Measurements from ENCODE around the gene PHF3. TPM values are rescaled to one million over a fixed set of nuclear protein-coding genes. Genes with fewer than 3 reads are reported as not detected.

Gene PHF3
- total RNA-seq, 1 experiment from 2014 or later = 21.8 TPM

DNA sequence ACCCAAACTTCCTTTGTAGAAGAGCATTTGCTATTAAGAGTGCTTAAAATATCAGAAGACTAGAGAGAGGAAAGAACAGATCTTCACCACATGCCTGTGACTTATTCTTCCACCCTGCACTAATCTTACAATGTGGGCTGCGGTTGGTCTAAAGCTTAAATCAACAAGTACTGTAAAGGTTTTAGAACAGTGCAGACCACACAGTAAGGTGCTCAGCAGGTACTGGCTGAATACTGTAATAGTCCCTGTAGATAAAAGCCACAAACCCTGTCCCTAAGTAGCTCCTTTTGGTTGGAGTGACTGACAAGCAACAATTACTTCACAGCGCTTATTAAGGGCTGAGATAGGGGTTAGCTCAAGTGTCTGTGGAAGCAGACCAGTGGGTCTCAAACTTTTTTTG, 972 bp upstream of the PHF3 start:
- ChIA-PET CTCF (interaction anchor here (1.0 kb wide), 1 partner anchor 287 kb away, joined by 3 read pairs; no protein-coding TSS in a partner anchor), POLR2A (ENCODE audit: unreplicated experiment) (no interaction called here)
- no peak overlapping the region for H3K27ac ChIP-seq (ENCODE audit: low read length)
- H3K9ac ChIP-seq (ENCODE audit: low read length) = no peak overlapping the region
- DNase-seq (no peak), ATAC-seq (no peak)
- H3F3A ChIP-seq (ENCODE audit: low read length, unreplicated experiment) = no peaks in the 10 kb centered on the region
- H3K27me3 ChIP-seq (ENCODE audit: low read length) = no peaks in the 10 kb centered on the region
- no peaks in the 10 kb centered on the region for H3K9me3 ChIP-seq (ENCODE audit: low read length)
- no peak overlapping the region for H3K4me3 ChIP-seq (ENCODE audit: low read length)
- H2AFZ ChIP-seq (ENCODE audit: low read length) = no peak overlapping the region
- BruUV-seq (replicated peaks) = no TSS peak
- H3K9me2 ChIP-seq (replicated peaks; ENCODE audit: low read length) = no peaks in the 10 kb centered on the region
- H3K79me2 ChIP-seq (ENCODE audit: low read length) = peaks cover 38% of the 10 kb centered on the region
- H3K4me2 ChIP-seq (ENCODE audit: low read length) = no peak overlapping the region
- intact Hi-C loops (cut with micrococcal nuclease) = loop anchor here (5.0 kb wide), 1 partner anchor 62 kb away; the partner anchor contains the start of genes LOC128125822 and PTP4A1
- TF ChIP-seq EZH2 (IDR thresholded peaks at IDR 0.05; ENCODE audit: low read length, unreplicated experiment) = no peak
- no peak for TF ChIP-seq EZH2phosphoT487 (IDR thresholded peaks at IDR 0.05; ENCODE audit: borderline replicate concordance, low read length)
- no peak for TF ChIP-seq CTCF (conservative IDR thresholded peaks at IDR 0.05; ENCODE audit: low read depth, low read length)
- peaks cover 8% of the 10 kb centered on the region; the same call in 1 of the 2 replicates for H3K4me1 ChIP-seq (ENCODE audit: insufficient read depth, low read length)
- no peaks in the 10 kb centered on the region for H3K36me3 ChIP-seq (ENCODE audit: low read depth, low read length)
- peaks cover 26% of the 10 kb centered on the region for H4K20me1 ChIP-seq (ENCODE audit: low read length)

- intact Hi-C loops (cut with micrococcal nuclease) = loop anchor here (5.0 kb wide), 1 partner anchor 63 kb away; the partner anchor contains the start of genes LOC128125822 and PTP4A1
- peaks cover 14% of the 10 kb centered on the region for H3K4me1 ChIP-seq (ENCODE audit: insufficient read depth, low read length)
- TF ChIP-seq CTCF (conservative IDR thresholded peaks at IDR 0.05; ENCODE audit: low read depth, low read length) = no peak
- no peak for TF ChIP-seq EZH2 (IDR thresholded peaks at IDR 0.05; ENCODE audit: low read length, unreplicated experiment)
- no peak for TF ChIP-seq EZH2phosphoT487 (IDR thresholded peaks at IDR 0.05; ENCODE audit: borderline replicate concordance, low read length)
- peaks cover 43% of the 10 kb centered on the region for H3K79me2 ChIP-seq (ENCODE audit: low read length)
- peak overlapping the region; percentile 94 for H3K4me2 ChIP-seq (ENCODE audit: low read length)
- no peak for DNase-seq
- no peaks in the 10 kb centered on the region for H3K9me2 ChIP-seq (replicated peaks; ENCODE audit: low read length)
- CTCF ChIA-PET = no interaction called here
- H2AFZ ChIP-seq (ENCODE audit: low read length) = peak overlapping the region; percentile 86
- TSS peak; percentile 58 for BruUV-seq (replicated peaks)
- peaks cover 31% of the 10 kb centered on the region for H4K20me1 ChIP-seq (ENCODE audit: low read length)
- H3K27ac ChIP-seq (ENCODE audit: low read length) = no peak overlapping the region
- ATAC-seq = no peak
- no peaks in the 10 kb centered on the region for H3K36me3 ChIP-seq (ENCODE audit: low read depth, low read length)
- peak overlapping the region; percentile 91 for H3K9ac ChIP-seq (ENCODE audit: low read length)
- POLR2A ChIA-PET (ENCODE audit: unreplicated experiment) = interaction anchor here (0.6 kb wide), 2 partner anchors 50 to 99 kb away, joined by 11 to 27 read pairs; no protein-coding TSS in a partner anchor
- no peaks in the 10 kb centered on the region for H3F3A ChIP-seq (ENCODE audit: low read length, unreplicated experiment)
- no peaks in the 10 kb centered on the region for H3K27me3 ChIP-seq (ENCODE audit: low read length)
- H3K9me3 ChIP-seq (ENCODE audit: low read length) = no peaks in the 10 kb centered on the region
- peak overlapping the region; percentile 90 for H3K4me3 ChIP-seq (ENCODE audit: low read length)
Observed at GRCh38 chr6:63635215-63635587, 401 bp upstream of the PHF3 start.

DNA sequence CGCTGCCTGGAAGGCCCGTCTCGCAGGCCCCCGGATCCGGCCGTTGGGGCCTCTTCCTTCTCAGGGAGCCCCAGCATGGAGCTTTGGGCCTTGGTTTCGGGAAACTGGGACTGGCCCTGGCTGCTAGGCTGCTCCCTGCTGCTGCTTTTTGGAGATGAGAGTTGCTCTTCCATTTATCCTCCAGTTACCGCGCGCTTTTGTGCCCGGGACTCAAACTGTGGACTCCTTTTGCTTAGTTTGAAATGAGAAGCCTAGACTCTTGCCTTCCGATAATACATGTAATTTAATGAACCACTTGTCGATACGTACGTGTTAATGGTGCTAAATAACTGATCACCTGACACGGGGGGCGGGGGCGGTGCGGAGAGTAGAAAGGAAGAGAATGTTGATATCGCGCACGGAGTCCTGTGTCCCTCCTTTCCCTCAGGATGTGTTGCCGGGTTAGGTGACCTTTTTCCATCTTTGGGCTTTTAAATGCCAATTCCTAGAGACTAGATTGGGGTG, 968 bp downstream of the PHF3 start:
- Histone ChIP-seq H3K9me3 (ENCODE audit: low read length) (no peaks in the 10 kb centered on the region), H3K27ac (ENCODE audit: low read length) (peak overlapping the region; percentile 67), H3K27me3 (ENCODE audit: low read length) (no peaks in the 10 kb centered on the region), H3K9me2 (replicated peaks; ENCODE audit: low read length) (no peaks in the 10 kb centered on the region), H3K4me2 (ENCODE audit: low read length) (peak overlapping the region; percentile 94), H3K79me2 (ENCODE audit: low read length) (peaks cover 57% of the 10 kb centered on the region), H3K9ac (ENCODE audit: low read length) (peak overlapping the region; percentile 91), H3K4me1 (ENCODE audit: insufficient read depth, low read length) (peaks cover 16% of the 10 kb centered on the region), H3K36me3 (ENCODE audit: low read depth, low read length) (no peaks in the 10 kb centered on the region), H4K20me1 (ENCODE audit: low read length) (peaks cover 39% of the 10 kb centered on the region), H3K4me3 (ENCODE audit: low read length) (peak overlapping the region; percentile 90), H3F3A (ENCODE audit: low read length, unreplicated experiment) (no peaks in the 10 kb centered on the region), H2AFZ (ENCODE audit: low read length) (peak overlapping the region; percentile 86)
- ATAC-seq (peak; percentile 9), DNase-seq (peak; percentile 16)
- CTCF ChIA-PET = no interaction called here
- no TSS peak for BruUV-seq (replicated peaks)
- POLR2A ChIA-PET (ENCODE audit: unreplicated experiment) = no interaction called here
- no peak for TF ChIP-seq EZH2 (IDR thresholded peaks at IDR 0.05; ENCODE audit: low read length, unreplicated experiment)
- no peak for TF ChIP-seq CTCF (conservative IDR thresholded peaks at IDR 0.05; ENCODE audit: low read depth, low read length)
- intact Hi-C loops (cut with micrococcal nuclease) = loop anchor here (5.0 kb wide), 1 partner anchor 64 kb away; the partner anchor contains the start of genes LOC128125822 and PTP4A1

Measured in PC-3 (cell line).